Hindlimb muscle (tissue), 1 donor: ENCODE results near the gene OPRM1. TPM values are rescaled to one million over a fixed set of nuclear protein-coding genes. Genes with fewer than 3 reads are reported as not detected.
"Not testable (repeated sequence)": the region's sequence is repeated elsewhere in the genome, so short reads cannot be mapped to it uniquely, and the experiment has no call there.

Experiments used
- DNase-seq: peaks from one replicate; pipeline ENCODE4 v3.0.0-alpha.2; 2013
- polyA plus RNA-seq: library from polyadenylated mRNA; unstranded; fragments of 120-200 nt; gene quantifications from one replicate; pipeline ENCODE4 v1.2.1, GENCODE V29; 2013; ENCODE audit not compliant: insufficient read length

OPRM1 gene
- polyA plus RNA-seq = not detected

- DNase-seq = peak; percentile 61
These were observed at the start of gene OPRM1 for GRCh38 chr6:154039231-154039842. Gene OPRM1 (plus strand): TSS chr6:154039240. CDS start chr6:154039545, 305 bp downstream.

- DNase-seq = no peak
These were observed 49.1 kb upstream of the OPRM1 start for GRCh38 chr6:153989989-153990388.

- DNase-seq = peak; percentile 8
These were observed 45.0 kb upstream of the OPRM1 start for GRCh38 chr6:153994004-153994403.

- no peak for DNase-seq
These were observed 44.2 kb upstream of the OPRM1 start for GRCh38 chr6:153994811-153995210.

- no peak for DNase-seq
These were observed 41.8 kb upstream of the OPRM1 start for GRCh38 chr6:153997221-153997620.

- DNase-seq = no peak
These were observed 37.4 kb upstream of the OPRM1 start for GRCh38 chr6:154001494-154002285.

GRCh38 chr6:154002894-154003293 lies 36.1 kb upstream of the OPRM1 start:
- DNase-seq = no peak

- DNase-seq = no peak
These were observed 28.7 kb upstream of the OPRM1 start for GRCh38 chr6:154010371-154010770.

- no peak for DNase-seq
These were observed 26.2 kb upstream of the OPRM1 start for GRCh38 chr6:154012852-154013251.

- DNase-seq = no peak
These were observed 21.3 kb upstream of the OPRM1 start for GRCh38 chr6:154017786-154018185.

- DNase-seq = no peak
These were observed 8.4 kb upstream of the OPRM1 start for GRCh38 chr6:154030646-154031045.

- DNase-seq = no peak
These were observed 2.0 kb downstream of the OPRM1 start for GRCh38 chr6:154041001-154041400.

GRCh38 chr6:154053141-154053540 lies 14.1 kb downstream of the OPRM1 start:
- DNase-seq = no peak

- DNase-seq = no peak
These were observed 17.5 kb downstream of the OPRM1 start for GRCh38 chr6:154056536-154056935.

- no peak for DNase-seq
These were observed 18.1 kb downstream of the OPRM1 start for GRCh38 chr6:154057098-154057497.

- DNase-seq = no peak
These were observed 20.1 kb downstream of the OPRM1 start for GRCh38 chr6:154058963-154059680.

- DNase-seq = no peak
These were observed 21.0 kb downstream of the OPRM1 start for GRCh38 chr6:154060076-154060475.

GRCh38 chr6:154070041-154070440 lies 31.0 kb downstream of the OPRM1 start:
- DNase-seq = no peak

GRCh38 chr6:154070657-154071056 lies 31.6 kb downstream of the OPRM1 start:
- DNase-seq = no peak

- DNase-seq = no peak
These were observed 32.2 kb downstream of the OPRM1 start for GRCh38 chr6:154071236-154071635.

GRCh38 chr6:154071711-154072110 lies 32.7 kb downstream of the OPRM1 start:
- no peak for DNase-seq

- not testable (repeated sequence) for DNase-seq
These were observed 39.6 kb downstream of the OPRM1 start for GRCh38 chr6:154078596-154078995.

- peak; percentile 17 for DNase-seq
These were observed 41.6 kb downstream of the OPRM1 start for GRCh38 chr6:154080461-154081189.
